Astrocyte (in vitro differentiated cells and primary cell): Measurements from ENCODE around the gene KRTAP20-1. TPM values are rescaled to one million over a fixed set of nuclear protein-coding genes. Genes with fewer than 3 reads are reported as not detected.

Source experiments
- DNase-seq: peaks from one replicate; pipeline ENCODE4 v3.0.0-alpha.2; 2010; ENCODE audit warnings: low read depth
- FAIRE-seq: peaks from 2 replicates; lab custom pipeline; 2011; peaks lifted over from hg19 to GRCh38; lab: Jason Lieb, UNC
- H2AFZ ChIP-seq: 2 replicates; pipeline ENCODE4 v1.6.0; 2012; ENCODE audit warnings: low read depth, low read length, inconsistent platforms
- H3K27ac ChIP-seq: 2 replicates; pipeline ENCODE4 v1.5.1; 2011; ENCODE audit warnings: low read depth, low read length, inconsistent platforms
- H3K27me3 ChIP-seq: 2 replicates; pipeline ENCODE4 v1.6.0; 2011; ENCODE audit warnings: low read length, inconsistent platforms; ENCODE audit not compliant: insufficient read depth
- H3K36me3 ChIP-seq: 2 replicates; pipeline ENCODE4 v1.5.1; 2011; ENCODE audit warnings: low read length, inconsistent platforms; ENCODE audit not compliant: insufficient read depth
- H3K4me1 ChIP-seq: 2 replicates; pipeline ENCODE4 v1.5.1; 2011; ENCODE audit warnings: low read length, inconsistent platforms; ENCODE audit not compliant: insufficient read depth
- H3K4me2 ChIP-seq: 2 replicates; pipeline ENCODE4 v1.6.0; 2012; ENCODE audit warnings: low read length, inconsistent platforms
- H3K4me3 ChIP-seq: 2 replicates; pipeline ENCODE4 v1.5.1; 2011; ENCODE audit warnings: low read depth, mild to moderate bottlenecking, low read length, inconsistent platforms; ENCODE audit not compliant: insufficient read depth
- H3K79me2 ChIP-seq: 2 replicates; pipeline ENCODE4 v1.6.0; 2012; ENCODE audit warnings: mild to moderate bottlenecking, low read length, inconsistent platforms; ENCODE audit not compliant: insufficient read depth
- H3K9ac ChIP-seq: 2 replicates; pipeline ENCODE4 v1.6.0; 2012; ENCODE audit warnings: mild to moderate bottlenecking, low read length, inconsistent platforms
- H3K9me3 ChIP-seq: 2 replicates; pipeline ENCODE4 v1.5.1; 2012; ENCODE audit warnings: low read depth, mild to moderate bottlenecking, low read length, inconsistent platforms; ENCODE audit not compliant: insufficient read depth
- H4K20me1 ChIP-seq: 2 replicates; pipeline ENCODE4 v1.6.0; 2012; ENCODE audit warnings: low read length, inconsistent platforms; ENCODE audit not compliant: insufficient read depth
- H3K27ac Mint-ChIP-seq: one replicate; pipeline ENCODE4 v1.8.0; 2021; ENCODE audit warnings: mild to moderate bottlenecking, mixed read lengths; ENCODE audit not compliant: unreplicated experiment
- H3K27me3 Mint-ChIP-seq: one replicate; pipeline ENCODE4 v1.8.0; 2021; ENCODE audit warnings: low read depth, mixed read lengths; ENCODE audit not compliant: unreplicated experiment
- H3K36me3 Mint-ChIP-seq: one replicate; pipeline ENCODE4 v1.8.0; 2021; ENCODE audit warnings: low read depth, mixed read lengths; ENCODE audit not compliant: unreplicated experiment
- H3K4me1 Mint-ChIP-seq: one replicate; pipeline ENCODE4 v1.8.0; 2021; ENCODE audit warnings: low read depth, mixed read lengths; ENCODE audit not compliant: unreplicated experiment
- H3K4me3 Mint-ChIP-seq: one replicate; pipeline ENCODE4 v1.8.0; 2021; ENCODE audit warnings: mild to moderate bottlenecking, moderate library complexity, mixed read lengths; ENCODE audit not compliant: unreplicated experiment
- H3K9me3 Mint-ChIP-seq: one replicate; pipeline ENCODE4 v1.8.0; 2021; ENCODE audit warnings: mild to moderate bottlenecking, mixed read lengths; ENCODE audit not compliant: unreplicated experiment
- EZH2 ChIP-seq: IDR thresholded peaks from 2 replicates; pipeline ENCODE4 v1.6.1; 2012; ENCODE audit warnings: mild to moderate bottlenecking, low read length, inconsistent platforms; ENCODE audit not compliant: insufficient read depth
- total RNA-seq: library from RNA; stranded (reverse); gene quantifications from 2 replicates; pipeline ENCODE4 v1.2.1, GENCODE V29; 2021
- TF ChIP-seq, protein P1 (sequence below): IDR thresholded peaks from 2 replicates; pipeline ENCODE4 v1.5.1; 2011; ENCODE audit warnings: low read depth, mild to moderate bottlenecking, inconsistent platforms, low read length, moderate library complexity; ENCODE audit not compliant: insufficient read depth

Gene KRTAP20-1
- total RNA-seq, 1 donor from 2014 or later: not detected

DNA sequence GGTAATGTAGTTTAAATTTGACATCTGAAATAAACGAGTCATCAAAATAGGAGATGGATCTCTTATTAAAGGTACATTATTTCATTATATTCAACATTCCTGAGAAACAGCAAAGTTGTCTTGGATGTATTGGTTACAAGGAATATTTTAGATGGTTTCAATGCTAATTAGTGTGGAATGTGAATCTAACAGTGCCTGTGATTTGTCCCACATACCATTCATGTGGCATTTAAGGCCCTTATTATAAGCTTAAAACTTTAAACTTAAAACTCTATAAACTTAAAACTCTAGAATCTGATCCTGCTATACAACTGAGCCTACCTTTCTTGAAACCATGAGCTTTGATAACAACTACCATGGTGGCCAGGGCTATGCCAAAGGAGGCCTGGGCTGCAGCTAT is 15.4 kb upstream of the KRTAP20-1 start, which contains the start of gene KRTAP22-1:
Gene KRTAP22-1, plus strand, starts transcription at position 301 of the 400 bp plus-strand sequence.
- Histone ChIP-seq H3K4me2 (no peak within 1 kb of the TSS), H3K79me2 (no peaks in the 10 kb centered on the region), H3K27me3 (no peaks in the 10 kb centered on the region), H3K4me3 (no peak within 1 kb of the TSS), H3K9me3 (peaks cover 6% of the 10 kb centered on the region), H2AFZ (no peak within 1 kb of the TSS), H3K4me1 (no peaks in the 10 kb centered on the region), H4K20me1 (no peaks in the 10 kb centered on the region), H3K27ac (no peak within 1 kb of the TSS), H3K9ac (no peak within 1 kb of the TSS), H3K36me3 (no peaks in the 10 kb centered on the region)
- Mint-ChIP-seq H3K27ac (no peak within 1 kb of the TSS), H3K36me3 (no peaks in the 10 kb centered on the region), H3K27me3 (no peaks in the 10 kb centered on the region), H3K4me1 (no peaks in the 10 kb centered on the region), H3K4me3 (no peak within 1 kb of the TSS), H3K9me3 (no peaks in the 10 kb centered on the region)
- DNase-seq (no peak), FAIRE-seq (no peak)
- no peak for TF ChIP-seq EZH2
- TF ChIP-seq, protein P1, sequence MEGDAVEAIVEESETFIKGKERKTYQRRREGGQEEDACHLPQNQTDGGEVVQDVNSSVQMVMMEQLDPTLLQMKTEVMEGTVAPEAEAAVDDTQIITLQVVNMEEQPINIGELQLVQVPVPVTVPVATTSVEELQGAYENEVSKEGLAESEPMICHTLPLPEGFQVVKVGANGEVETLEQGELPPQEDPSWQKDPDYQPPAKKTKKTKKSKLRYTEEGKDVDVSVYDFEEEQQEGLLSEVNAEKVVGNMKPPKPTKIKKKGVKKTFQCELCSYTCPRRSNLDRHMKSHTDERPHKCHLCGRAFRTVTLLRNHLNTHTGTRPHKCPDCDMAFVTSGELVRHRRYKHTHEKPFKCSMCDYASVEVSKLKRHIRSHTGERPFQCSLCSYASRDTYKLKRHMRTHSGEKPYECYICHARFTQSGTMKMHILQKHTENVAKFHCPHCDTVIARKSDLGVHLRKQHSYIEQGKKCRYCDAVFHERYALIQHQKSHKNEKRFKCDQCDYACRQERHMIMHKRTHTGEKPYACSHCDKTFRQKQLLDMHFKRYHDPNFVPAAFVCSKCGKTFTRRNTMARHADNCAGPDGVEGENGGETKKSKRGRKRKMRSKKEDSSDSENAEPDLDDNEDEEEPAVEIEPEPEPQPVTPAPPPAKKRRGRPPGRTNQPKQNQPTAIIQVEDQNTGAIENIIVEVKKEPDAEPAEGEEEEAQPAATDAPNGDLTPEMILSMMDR: no peak

DNA sequence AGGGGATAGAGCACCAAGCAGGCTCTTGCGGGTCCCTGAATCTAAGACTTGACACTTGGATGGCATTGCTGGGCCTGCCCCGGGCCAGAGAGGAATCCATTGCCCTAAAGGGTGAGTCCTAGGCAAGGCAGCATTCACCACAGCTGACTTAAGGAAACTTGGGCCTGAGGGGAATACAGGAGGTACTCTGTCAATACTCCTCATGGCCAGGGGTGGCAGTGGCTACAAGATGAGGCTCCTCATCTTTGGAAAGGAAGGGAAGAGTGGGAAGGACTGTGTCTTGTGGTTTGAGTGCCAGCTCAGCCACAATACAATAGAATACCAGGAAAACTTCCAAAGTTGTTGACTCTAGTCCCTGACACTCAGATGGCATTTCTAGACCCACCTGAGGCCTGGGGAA is 10.3 kb upstream of the KRTAP20-1 start:
- Histone ChIP-seq H3K79me2 (no peaks in the 10 kb centered on the region), H3K9me3 (peaks cover 2% of the 10 kb centered on the region), H3K36me3 (no peaks in the 10 kb centered on the region), H3K4me1 (no peaks in the 10 kb centered on the region), H3K4me2 (no peak overlapping the region), H3K4me3 (no peak overlapping the region), H2AFZ (no peak overlapping the region), H4K20me1 (no peaks in the 10 kb centered on the region), H3K27ac (no peak overlapping the region), H3K9ac (no peak overlapping the region), H3K27me3 (no peaks in the 10 kb centered on the region)
- no peaks in the 10 kb centered on the region for H3K9me3 Mint-ChIP-seq
- H3K27me3 Mint-ChIP-seq: no peaks in the 10 kb centered on the region
- no peak for FAIRE-seq
- DNase-seq: no peak
- no peak overlapping the region for H3K27ac Mint-ChIP-seq
- H3K4me1 Mint-ChIP-seq: no peaks in the 10 kb centered on the region
- TF ChIP-seq EZH2: no peak
- TF ChIP-seq, protein P1: no peak
- no peaks in the 10 kb centered on the region for H3K36me3 Mint-ChIP-seq
- no peak overlapping the region for H3K4me3 Mint-ChIP-seq

DNA sequence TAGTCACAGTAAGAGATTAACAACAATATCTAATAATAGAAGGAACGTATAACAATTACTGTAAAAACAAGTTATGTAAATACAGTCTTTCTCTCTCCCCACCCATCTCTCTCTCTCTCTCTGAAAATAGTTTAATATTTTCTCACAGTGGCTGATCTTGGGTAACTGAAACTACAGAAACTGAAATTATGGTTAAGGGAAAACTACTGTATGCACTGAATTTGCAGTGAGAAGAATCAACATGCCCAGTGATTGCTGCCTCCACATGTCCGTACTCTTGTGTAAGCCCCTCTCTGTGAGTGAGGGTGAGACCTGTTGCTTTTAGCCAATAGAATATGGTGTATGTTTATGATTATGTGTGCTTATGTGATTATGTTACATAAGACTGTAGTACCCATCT is 4.1 kb upstream of the KRTAP20-1 start:
- no peak overlapping the region for H3K4me3 ChIP-seq
- H3K27me3 ChIP-seq: no peaks in the 10 kb centered on the region
- H3K9me3 ChIP-seq: peaks cover 5% of the 10 kb centered on the region
- Mint-ChIP-seq H3K27me3 (no peaks in the 10 kb centered on the region), H3K4me3 (no peak overlapping the region), H3K36me3 (no peaks in the 10 kb centered on the region), H3K27ac (no peak overlapping the region), H3K9me3 (no peaks in the 10 kb centered on the region), H3K4me1 (no peaks in the 10 kb centered on the region)
- no peak overlapping the region for H3K9ac ChIP-seq
- H4K20me1 ChIP-seq: no peaks in the 10 kb centered on the region
- no peaks in the 10 kb centered on the region for H3K4me1 ChIP-seq
- no peak for TF ChIP-seq EZH2
- TF ChIP-seq, protein P1: no peak
- no peak overlapping the region for H3K27ac ChIP-seq
- no peak overlapping the region for H3K4me2 ChIP-seq
- H3K79me2 ChIP-seq: no peaks in the 10 kb centered on the region
- no peak overlapping the region for H2AFZ ChIP-seq
- H3K36me3 ChIP-seq: no peaks in the 10 kb centered on the region
- DNase-seq: no peak
- FAIRE-seq: no peak
